Fibroblast of pulmonary artery (primary cell): Measurements from ENCODE around the gene SNX24.
A peak's percentile ranks its signal among the peaks of the same experiment; 100 is the strongest.
"Not testable (repeated sequence)": the region's sequence is repeated elsewhere in the genome, so short reads cannot be mapped to it uniquely, and the experiment has no call there.

Experiments
- DNase-seq: peaks from one replicate; pipeline ENCODE4 v3.0.0-alpha.2; 2010; ENCODE audit warnings: low read depth
- H3K4me3 ChIP-seq: replicated peaks from 2 replicates; pipeline ENCODE4 v1.5.1; 2011; ENCODE audit warnings: low read depth, mild to moderate bottlenecking, control low read depth, low read length, moderate library complexity
- CTCF ChIP-seq: IDR thresholded peaks from 2 replicates; pipeline ENCODE4 v1.5.1; 2011; ENCODE audit warnings: mild to moderate bottlenecking, control low read depth, low read length, inconsistent platforms; ENCODE audit errors: missing control alignments

Gene SNX24

DNA sequence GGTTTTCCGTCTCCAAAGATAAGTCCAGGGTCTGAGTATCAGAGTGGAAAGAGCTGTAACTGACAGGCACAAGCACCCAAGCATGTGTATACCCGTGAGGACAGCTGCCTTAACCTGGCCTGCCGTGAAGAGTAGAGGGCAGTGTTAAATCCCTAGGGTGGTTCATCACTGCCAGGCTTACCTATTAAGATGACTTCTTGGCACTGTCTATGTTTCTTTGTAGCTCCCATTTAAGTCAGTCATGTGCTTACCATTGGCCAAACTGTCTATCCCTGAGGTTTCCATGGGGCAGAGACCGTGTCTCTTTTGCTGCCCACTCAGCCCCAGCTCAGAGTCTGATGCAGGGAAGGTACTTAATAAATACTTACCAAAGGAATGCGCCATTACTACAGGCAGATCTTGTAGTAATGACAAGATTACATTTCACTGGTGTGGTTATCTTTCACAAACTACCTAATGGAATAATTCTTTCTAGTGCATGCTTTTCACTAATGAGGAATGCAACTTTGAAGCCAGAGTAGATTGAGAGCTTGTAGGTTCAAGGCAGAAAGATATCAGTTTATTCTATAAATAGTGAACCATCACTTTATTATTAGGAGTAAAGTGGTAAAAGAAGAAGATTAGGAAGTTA, 64.2 kb downstream of the SNX24 start:
- no peak overlapping the region for H3K4me3 ChIP-seq
- no peak for DNase-seq
- no peak for TF ChIP-seq CTCF

GRCh38 chr5:122913436-122913835, 68.0 kb downstream of the SNX24 start:
- DNase-seq, H3K4me3 ChIP-seq: not testable (repeated sequence)

DNA sequence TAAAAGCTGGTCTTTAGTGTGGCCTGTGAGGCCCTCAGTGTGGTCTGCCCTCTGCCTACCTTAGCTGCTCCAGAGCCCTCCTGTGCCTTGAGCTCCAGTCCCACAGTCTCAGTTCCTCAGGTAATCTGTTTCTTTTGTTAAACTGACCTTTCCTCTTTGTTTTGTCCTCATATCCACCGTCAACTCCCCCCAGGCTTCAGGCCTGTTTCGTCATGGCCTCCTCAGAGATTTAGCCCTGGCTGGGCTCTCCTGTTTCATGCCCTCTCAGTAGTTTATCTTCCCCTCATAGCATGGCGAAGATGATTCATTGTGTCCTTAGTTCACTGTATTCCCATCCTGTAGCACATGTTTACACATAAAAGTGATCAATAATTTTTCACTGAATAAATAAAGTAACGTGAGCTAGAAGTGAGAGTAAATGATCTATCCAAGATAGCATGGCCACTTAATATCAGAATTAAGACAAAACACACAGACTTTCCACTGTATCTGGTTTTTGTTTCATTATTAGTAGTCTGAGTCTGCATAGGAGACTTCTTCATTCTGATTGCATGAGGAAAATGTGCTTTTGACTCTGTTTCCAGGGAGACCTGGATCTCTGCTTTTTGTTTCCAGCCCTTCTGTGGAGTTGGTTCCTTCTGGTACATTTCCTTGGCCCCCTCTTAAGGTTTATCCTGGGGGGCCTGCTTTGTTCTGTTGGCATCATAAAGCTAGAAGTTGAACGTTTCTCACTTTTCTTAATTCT, 70.5 kb downstream of the SNX24 start:
- no peak overlapping the region for H3K4me3 ChIP-seq
- no peak for TF ChIP-seq CTCF
- peak; percentile 22 for DNase-seq

- no peak for DNase-seq
- H3K4me3 ChIP-seq, result no peak overlapping the region
- TF ChIP-seq CTCF, result no peak
Measured at GRCh38 chr5:122916490-122916889, 71.1 kb downstream of the SNX24 start.

DNA sequence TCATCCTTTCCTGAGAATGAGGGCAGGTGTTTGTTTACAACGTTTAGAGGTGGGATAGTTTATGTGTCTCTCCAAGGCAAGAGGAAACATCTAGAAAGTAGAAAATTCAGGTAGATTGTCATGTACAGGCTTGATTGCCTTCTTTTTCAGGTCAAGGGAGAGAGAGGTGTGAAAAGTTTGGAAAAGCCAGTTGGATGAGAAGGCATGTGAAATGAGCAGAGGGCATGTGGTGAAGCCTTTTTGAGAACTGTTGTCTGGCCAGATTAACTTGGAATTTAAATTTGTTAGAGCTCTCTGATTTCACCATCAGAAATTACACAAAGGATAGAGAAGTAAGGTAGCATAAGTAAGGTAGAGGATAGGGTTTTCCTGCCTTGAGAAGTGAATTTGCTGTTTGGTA, 74.6 kb downstream of the SNX24 start:
- H3K4me3 ChIP-seq, result no peak overlapping the region
- no peak for DNase-seq
- TF ChIP-seq CTCF, result no peak

- no peak for TF ChIP-seq CTCF
- DNase-seq, result no peak
- H3K4me3 ChIP-seq, result no peak overlapping the region
Measured at GRCh38 chr5:122921826-122922225, 76.4 kb downstream of the SNX24 start.

DNA sequence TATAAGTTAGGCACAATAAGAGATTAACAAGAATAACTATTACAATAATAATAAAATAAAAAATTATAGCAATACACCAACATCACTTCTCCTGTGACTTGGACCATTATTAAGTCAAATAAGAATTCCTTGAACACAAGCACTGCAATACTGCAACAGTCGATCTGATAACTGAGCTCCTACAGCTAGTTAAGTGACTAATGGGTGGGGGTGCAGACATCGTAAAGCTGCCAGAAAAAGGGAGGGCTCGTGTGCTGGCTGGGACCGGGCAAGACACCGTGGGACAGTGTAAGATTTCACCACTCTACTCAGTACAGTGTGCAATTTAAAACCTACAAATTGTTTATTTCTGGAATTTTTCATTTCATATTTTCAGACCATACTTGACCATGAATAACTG, 78.8 kb downstream of the SNX24 start:
- DNase-seq, result peak; percentile 79
- H3K4me3 ChIP-seq, result no peak overlapping the region
- no peak for TF ChIP-seq CTCF
